GM10266 (cell line): ENCODE measurements around the gene THRA.
A peak's percentile ranks its signal among the peaks of the same experiment; 100 is the strongest.

Experiments
- DNase-seq: peaks from one replicate; pipeline ENCODE4 v3.0.0; 2012; ENCODE audit errors: extremely low spot score
- CTCF ChIP-seq: IDR thresholded peaks from 2 replicates; pipeline ENCODE4 v1.5.1; 2012; ENCODE audit warnings: mild to moderate bottlenecking, low read depth; ENCODE audit not compliant: control insufficient read depth, insufficient read depth; ENCODE audit errors: missing control alignments

THRA gene

GRCh38 chr17:40038882-40039513, 23.8 kb upstream of the THRA start:
- TF ChIP-seq CTCF = peak; percentile 23
- no peak for DNase-seq

DNA sequence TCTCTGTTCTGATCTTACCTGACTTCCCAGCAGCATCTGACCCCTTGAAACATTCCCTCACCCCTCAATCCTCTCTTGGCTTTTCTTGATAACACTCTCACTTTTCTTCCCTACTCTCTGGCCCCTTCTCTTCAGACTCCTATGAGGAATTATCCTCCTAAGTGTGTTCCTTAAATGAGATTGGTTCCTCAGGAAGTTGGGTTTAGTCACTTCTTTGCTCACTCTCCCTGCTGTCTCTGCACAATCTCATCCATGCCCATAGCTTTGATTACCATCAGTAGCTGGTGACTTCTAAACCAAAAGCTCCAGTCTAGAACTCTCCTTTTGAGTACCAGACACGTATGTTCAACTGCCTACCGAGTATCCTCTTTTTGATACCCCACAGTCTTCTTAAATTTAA, 21.6 kb upstream of the THRA start:
- no peak for TF ChIP-seq CTCF

GRCh38 chr17:40056379-40057015, 6.3 kb upstream of the THRA start:
- DNase-seq = no peak
- TF ChIP-seq CTCF = no peak

More for the DNA sequence above, 21.6 kb upstream of the THRA start:
- no peak for DNase-seq

- no peak for DNase-seq
Measured at GRCh38 chr17:40058186-40058784, 4.5 kb upstream of the THRA start.

DNA sequence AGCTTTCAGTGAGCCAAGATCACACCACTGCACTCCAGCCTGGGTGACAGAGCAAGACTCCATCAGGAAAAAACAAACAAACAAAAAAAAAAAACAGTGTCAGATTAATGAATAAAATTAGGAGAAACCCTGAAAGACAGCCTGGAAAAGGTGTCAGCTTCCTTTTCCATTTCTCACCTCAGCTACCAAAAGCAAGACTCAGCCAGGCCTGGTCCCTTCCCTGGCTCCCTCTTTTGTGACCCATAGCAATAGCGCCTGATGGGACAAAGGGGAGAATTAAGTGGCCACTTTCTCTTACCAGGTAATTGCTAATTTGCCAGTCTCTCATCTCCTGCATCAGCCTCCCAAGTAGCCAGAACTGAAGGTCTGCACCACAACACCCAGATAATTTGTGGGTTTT, 3.9 kb upstream of the THRA start:
- no peak for DNase-seq
- TF ChIP-seq CTCF = no peak

More at GRCh38 chr17:40058186-40058784, 4.5 kb upstream of the THRA start:
- no peak for TF ChIP-seq CTCF

GRCh38 chr17:40059729-40060475, 2.9 kb upstream of the THRA start:
- no peak for TF ChIP-seq CTCF

More at GRCh38 chr17:40059729-40060475, 2.9 kb upstream of the THRA start:
- DNase-seq = no peak
